Right renal cortex interstitium (tissue), 3 donors: ENCODE measurements around the gene TTN. TPM values are rescaled to one million over a fixed set of nuclear protein-coding genes. Genes with fewer than 3 reads are reported as not detected.
"Not testable (repeated sequence)": the region's sequence is repeated elsewhere in the genome, so short reads cannot be mapped to it uniquely, and the experiment has no call there.

Experiments
- DNase-seq, 3 donors: peaks; one replicate each; pipeline ENCODE4 v3.0.0-alpha.2; 2013; ENCODE audit warnings: low read depth in 3 of 3, low spot score in 2 of 3
- polyA plus RNA-seq, 3 donors: library from polyadenylated mRNA; unstranded; fragments of 120-200 nt; gene quantifications; one replicate each; pipeline ENCODE4 v1.2.1, GENCODE V29; 2013; ENCODE audit not compliant: insufficient read length in 3 of 3

TTN gene
- polyA plus RNA-seq, 3 donors, result 0.99 to 1.4 (median 1.0) TPM

GRCh38 chr2:178550352-178550751 is 256.9 kb downstream of the TTN start:
- no peak for DNase-seq

GRCh38 chr2:178542569-178542968 is 264.7 kb downstream of the TTN start:
- DNase-seq, result no peak

GRCh38 chr2:178542161-178542560 is 265.1 kb downstream of the TTN start:
- no peak for DNase-seq

GRCh38 chr2:178536037-178536436 is 271.2 kb downstream of the TTN start:
- no peak for DNase-seq

- DNase-seq, result no peak
Measured at GRCh38 chr2:178531168-178531567, 276.1 kb downstream of the TTN start.

- no peak for DNase-seq
Measured at GRCh38 chr2:178530625-178531142, 276.5 kb downstream of the TTN start.

- DNase-seq, result no peak
Measured at GRCh38 chr2:178530131-178530530, 277.1 kb downstream of the TTN start.

GRCh38 chr2:178529194-178529593 is 278.0 kb downstream of the TTN start:
- DNase-seq, result no peak

GRCh38 chr2:178528647-178529046 is 278.6 kb downstream of the TTN start:
- no peak for DNase-seq

- DNase-seq, result no peak
Measured at GRCh38 chr2:178527592-178527991, 279.6 kb downstream of the TTN start.

- DNase-seq, result no peak
Measured at GRCh38 chr2:178526256-178526655, 281.0 kb downstream of the TTN start.

- not testable (repeated sequence) for DNase-seq
Measured at GRCh38 chr2:178525460-178525859, 281.8 kb downstream of the TTN start.

- not testable (repeated sequence) for DNase-seq
Measured at GRCh38 chr2:178525010-178525409, 282.2 kb downstream of the TTN start.

- DNase-seq, result peak in 1 of 3 donors; percentile 2
Measured at GRCh38 chr2:178523596-178524134, 283.6 kb downstream of the TTN start.

- DNase-seq, result peak; percentile 70 to 73 (median 71)
Measured at GRCh38 chr2:178522950-178523595, 284.1 kb downstream of the TTN start.

- no peak for DNase-seq
Measured at GRCh38 chr2:178521304-178522150, 285.7 kb downstream of the TTN start.

GRCh38 chr2:178517496-178517895 is 289.7 kb downstream of the TTN start:
- no peak for DNase-seq

- no peak for DNase-seq
Measured at GRCh38 chr2:178514664-178515063, 292.6 kb downstream of the TTN start.

GRCh38 chr2:178513876-178514275 is 293.3 kb downstream of the TTN start:
- no peak for DNase-seq

GRCh38 chr2:178512484-178512883 is 294.7 kb downstream of the TTN start:
- DNase-seq, result no peak

- DNase-seq, result no peak
Measured at GRCh38 chr2:178510384-178510783, 296.8 kb downstream of the TTN start.

GRCh38 chr2:178508646-178509045 is 298.6 kb downstream of the TTN start:
- DNase-seq, result no peak
